ENCODE results near the gene MUC5AC. TPM values are rescaled to one million over a fixed set of nuclear protein-coding genes. Genes with fewer than 3 reads are reported as not detected.

The MUC5AC gene, protein sequence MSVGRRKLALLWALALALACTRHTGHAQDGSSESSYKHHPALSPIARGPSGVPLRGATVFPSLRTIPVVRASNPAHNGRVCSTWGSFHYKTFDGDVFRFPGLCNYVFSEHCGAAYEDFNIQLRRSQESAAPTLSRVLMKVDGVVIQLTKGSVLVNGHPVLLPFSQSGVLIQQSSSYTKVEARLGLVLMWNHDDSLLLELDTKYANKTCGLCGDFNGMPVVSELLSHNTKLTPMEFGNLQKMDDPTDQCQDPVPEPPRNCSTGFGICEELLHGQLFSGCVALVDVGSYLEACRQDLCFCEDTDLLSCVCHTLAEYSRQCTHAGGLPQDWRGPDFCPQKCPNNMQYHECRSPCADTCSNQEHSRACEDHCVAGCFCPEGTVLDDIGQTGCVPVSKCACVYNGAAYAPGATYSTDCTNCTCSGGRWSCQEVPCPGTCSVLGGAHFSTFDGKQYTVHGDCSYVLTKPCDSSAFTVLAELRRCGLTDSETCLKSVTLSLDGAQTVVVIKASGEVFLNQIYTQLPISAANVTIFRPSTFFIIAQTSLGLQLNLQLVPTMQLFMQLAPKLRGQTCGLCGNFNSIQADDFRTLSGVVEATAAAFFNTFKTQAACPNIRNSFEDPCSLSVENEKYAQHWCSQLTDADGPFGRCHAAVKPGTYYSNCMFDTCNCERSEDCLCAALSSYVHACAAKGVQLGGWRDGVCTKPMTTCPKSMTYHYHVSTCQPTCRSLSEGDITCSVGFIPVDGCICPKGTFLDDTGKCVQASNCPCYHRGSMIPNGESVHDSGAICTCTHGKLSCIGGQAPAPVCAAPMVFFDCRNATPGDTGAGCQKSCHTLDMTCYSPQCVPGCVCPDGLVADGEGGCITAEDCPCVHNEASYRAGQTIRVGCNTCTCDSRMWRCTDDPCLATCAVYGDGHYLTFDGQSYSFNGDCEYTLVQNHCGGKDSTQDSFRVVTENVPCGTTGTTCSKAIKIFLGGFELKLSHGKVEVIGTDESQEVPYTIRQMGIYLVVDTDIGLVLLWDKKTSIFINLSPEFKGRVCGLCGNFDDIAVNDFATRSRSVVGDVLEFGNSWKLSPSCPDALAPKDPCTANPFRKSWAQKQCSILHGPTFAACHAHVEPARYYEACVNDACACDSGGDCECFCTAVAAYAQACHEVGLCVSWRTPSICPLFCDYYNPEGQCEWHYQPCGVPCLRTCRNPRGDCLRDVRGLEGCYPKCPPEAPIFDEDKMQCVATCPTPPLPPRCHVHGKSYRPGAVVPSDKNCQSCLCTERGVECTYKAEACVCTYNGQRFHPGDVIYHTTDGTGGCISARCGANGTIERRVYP (N-terminal part only)
- total RNA-seq (not detected in 2 replicates), polyA plus RNA-seq (not detected in 2 replicates)

DNA sequence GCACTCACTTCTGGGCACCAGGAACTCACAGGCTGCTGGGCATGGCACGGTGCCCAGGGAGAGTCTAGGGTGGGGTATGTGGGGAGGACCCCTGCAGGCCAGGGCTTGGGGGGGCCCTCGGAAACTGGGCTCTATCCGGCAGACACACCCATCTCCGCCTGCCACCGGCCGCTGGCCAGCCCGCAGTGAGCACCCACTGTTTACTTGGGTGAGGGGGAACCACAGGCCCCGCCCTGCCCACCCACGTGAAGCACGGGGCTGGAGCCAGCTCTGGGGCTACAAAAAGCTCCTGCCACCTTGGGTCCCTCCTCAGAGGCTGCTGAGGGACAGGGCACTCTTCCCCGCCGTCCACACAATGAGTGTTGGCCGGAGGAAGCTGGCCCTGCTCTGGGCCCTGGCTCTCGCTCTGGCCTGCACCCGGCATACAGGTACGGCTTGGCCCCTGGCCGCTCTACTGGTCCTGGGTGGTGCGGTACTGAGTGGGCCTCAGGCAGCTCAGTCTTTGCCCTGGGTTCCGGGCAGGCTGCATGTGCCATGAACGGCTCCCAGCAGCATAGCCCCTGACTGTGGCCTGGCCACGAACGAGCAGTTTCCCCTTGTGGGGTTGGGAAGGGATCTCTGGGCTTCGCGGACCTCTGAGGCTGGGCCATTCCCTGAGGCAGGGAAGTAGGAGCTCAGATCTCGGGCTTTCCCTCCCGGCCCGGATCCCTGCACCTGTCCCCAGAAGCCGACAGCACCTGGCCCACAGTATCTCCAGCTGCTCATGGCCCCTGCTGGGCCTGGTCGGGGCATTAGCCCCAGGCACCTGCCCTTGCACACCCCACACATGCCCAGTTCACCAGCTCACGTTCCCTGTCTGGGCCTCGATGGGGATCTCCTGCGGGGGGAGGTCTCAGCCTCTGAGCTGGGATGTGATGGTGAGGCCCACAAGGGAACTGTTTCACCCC, at the start of gene MUC5AC:
Gene MUC5AC (plus strand): TSS at position 309 of the 947 bp plus-strand sequence. CDS start 47 bp downstream, at position 356.
- H3K4me3 ChIP-seq, result no peak within 1 kb of the TSS
- H3K27ac ChIP-seq, result no peak within 1 kb of the TSS
- TF ChIP-seq, protein P1, sequence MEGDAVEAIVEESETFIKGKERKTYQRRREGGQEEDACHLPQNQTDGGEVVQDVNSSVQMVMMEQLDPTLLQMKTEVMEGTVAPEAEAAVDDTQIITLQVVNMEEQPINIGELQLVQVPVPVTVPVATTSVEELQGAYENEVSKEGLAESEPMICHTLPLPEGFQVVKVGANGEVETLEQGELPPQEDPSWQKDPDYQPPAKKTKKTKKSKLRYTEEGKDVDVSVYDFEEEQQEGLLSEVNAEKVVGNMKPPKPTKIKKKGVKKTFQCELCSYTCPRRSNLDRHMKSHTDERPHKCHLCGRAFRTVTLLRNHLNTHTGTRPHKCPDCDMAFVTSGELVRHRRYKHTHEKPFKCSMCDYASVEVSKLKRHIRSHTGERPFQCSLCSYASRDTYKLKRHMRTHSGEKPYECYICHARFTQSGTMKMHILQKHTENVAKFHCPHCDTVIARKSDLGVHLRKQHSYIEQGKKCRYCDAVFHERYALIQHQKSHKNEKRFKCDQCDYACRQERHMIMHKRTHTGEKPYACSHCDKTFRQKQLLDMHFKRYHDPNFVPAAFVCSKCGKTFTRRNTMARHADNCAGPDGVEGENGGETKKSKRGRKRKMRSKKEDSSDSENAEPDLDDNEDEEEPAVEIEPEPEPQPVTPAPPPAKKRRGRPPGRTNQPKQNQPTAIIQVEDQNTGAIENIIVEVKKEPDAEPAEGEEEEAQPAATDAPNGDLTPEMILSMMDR (IDR thresholded peaks at IDR 0.05; ENCODE audit: low read depth, low read length), result no peak
- no peaks in the 10 kb centered on the region for H3K36me3 ChIP-seq
- H3K4me1 ChIP-seq (ENCODE audit: low read depth), result no peaks in the 10 kb centered on the region
- no peaks in the 10 kb centered on the region for H3K9me3 ChIP-seq (ENCODE audit: low read depth)
- H3K27me3 ChIP-seq, result no peaks in the 10 kb centered on the region
- DNase-seq (ENCODE audit: low read depth in 1 of 2, low spot score in 1 of 2), result no peak

- Histone ChIP-seq H3K36me3 (no peaks in the 10 kb centered on the region), H3K4me1 (ENCODE audit: low read depth) (no peaks in the 10 kb centered on the region), H3K27me3 (no peaks in the 10 kb centered on the region), H3K9me3 (ENCODE audit: low read depth) (no peaks in the 10 kb centered on the region), H3K27ac (no peak overlapping the region), H3K4me3 (no peak overlapping the region)
- no peak for DNase-seq (ENCODE audit: low read depth in 1 of 2, low spot score in 1 of 2)
- TF ChIP-seq, protein P1 (IDR thresholded peaks at IDR 0.05; ENCODE audit: low read depth, low read length), result no peak
These were observed 49.4 kb upstream of the MUC5AC start for GRCh38 chr11:1108246-1108900.

DNA sequence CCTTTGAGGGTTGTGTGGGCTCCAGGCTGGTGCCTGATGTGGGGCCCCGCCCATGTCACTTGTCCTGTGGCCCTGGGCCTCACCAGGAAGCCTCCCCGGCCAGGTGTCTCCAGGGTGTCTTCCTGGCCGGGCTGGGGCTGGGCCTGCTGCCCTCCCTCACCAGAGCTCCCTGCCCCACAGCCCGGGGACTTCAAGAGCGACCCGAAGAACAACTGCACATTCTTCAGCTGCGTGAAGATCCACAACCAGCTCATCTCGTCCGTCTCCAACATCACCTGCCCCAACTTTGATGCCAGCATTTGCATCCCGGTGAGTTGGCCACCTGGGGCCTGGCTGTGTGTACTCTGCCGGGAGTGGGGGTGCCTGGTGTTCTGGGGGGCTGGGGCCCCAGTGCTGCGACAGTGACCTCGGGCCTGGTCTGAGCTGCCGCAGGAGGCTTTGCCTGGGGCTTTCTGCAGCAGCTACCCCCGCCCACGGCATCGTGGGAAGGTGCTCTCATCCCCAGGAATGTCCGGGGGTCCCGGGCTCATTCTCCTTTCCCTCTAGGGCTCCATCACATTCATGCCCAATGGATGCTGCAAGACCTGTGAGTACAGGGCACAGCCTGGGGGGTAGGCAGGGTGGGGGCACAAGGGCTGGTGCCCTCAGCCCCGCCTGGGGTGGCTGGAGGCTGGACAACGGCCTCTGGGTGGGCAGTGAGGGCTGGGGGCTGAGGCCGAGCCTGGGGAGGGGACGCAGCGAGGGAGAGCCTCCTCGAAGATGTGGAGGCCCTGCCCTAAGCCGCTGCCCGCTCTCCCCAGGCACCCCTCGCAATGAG, 48.4 kb upstream of the MUC5AC start:
- H3K4me1 ChIP-seq (ENCODE audit: low read depth), result no peaks in the 10 kb centered on the region
- H3K27ac ChIP-seq, result no peak overlapping the region
- H3K9me3 ChIP-seq (ENCODE audit: low read depth), result no peaks in the 10 kb centered on the region
- H3K36me3 ChIP-seq, result no peaks in the 10 kb centered on the region
- H3K27me3 ChIP-seq, result no peaks in the 10 kb centered on the region
- H3K4me3 ChIP-seq, result no peak overlapping the region
- no peak for DNase-seq (ENCODE audit: low read depth in 1 of 2, low spot score in 1 of 2)
- TF ChIP-seq, protein P1 (IDR thresholded peaks at IDR 0.05; ENCODE audit: low read depth, low read length), result no peak

GRCh38 chr11:1109918-1110705, 47.6 kb upstream of the MUC5AC start:
- H3K4me3 ChIP-seq, result no peak overlapping the region
- no peaks in the 10 kb centered on the region for H3K9me3 ChIP-seq (ENCODE audit: low read depth)
- no peak for DNase-seq (ENCODE audit: low read depth in 1 of 2, low spot score in 1 of 2)
- H3K27me3 ChIP-seq, result no peaks in the 10 kb centered on the region
- H3K4me1 ChIP-seq (ENCODE audit: low read depth), result no peaks in the 10 kb centered on the region
- TF ChIP-seq, protein P1 (IDR thresholded peaks at IDR 0.05; ENCODE audit: low read depth, low read length), result no peak
- no peaks in the 10 kb centered on the region for H3K36me3 ChIP-seq
- no peak overlapping the region for H3K27ac ChIP-seq

Data from cardiac muscle cell (in vitro differentiated cells and primary cell).